H1 (cell line): ENCODE measurements around the gene BCL2L12. TPM values are rescaled to one million over a fixed set of nuclear protein-coding genes. Genes with fewer than 3 reads are reported as not detected.

ENCODE experiments used
- BACH1 ChIP-seq: IDR thresholded peaks from 2 replicates; pipeline ENCODE4 v1.6.1; 2012; ENCODE audit warnings: low read length, improper control_type of control experiment
- BRCA1 ChIP-seq: IDR thresholded peaks from 2 replicates; pipeline ENCODE4 v1.6.1; 2012; ENCODE audit warnings: low read depth, low read length, improper control_type of control experiment
- CREB1 ChIP-seq: IDR thresholded peaks from 2 replicates; pipeline ENCODE4 v1.6.1; 2012; ENCODE audit warnings: inconsistent platforms
- GABPA ChIP-seq: IDR thresholded peaks from 2 replicates; pipeline ENCODE4 v1.6.1; 2011; ENCODE audit warnings: mild to moderate bottlenecking, low read length, moderate library complexity, borderline replicate concordance; ENCODE audit not compliant: insufficient read depth
- GTF2F1 ChIP-seq: IDR thresholded peaks from 2 replicates; pipeline ENCODE4 v1.6.1; 2012; ENCODE audit warnings: low read depth, low read length, improper control_type of control experiment, borderline replicate concordance
- POLR2AphosphoS5 ChIP-seq: IDR thresholded peaks from 2 replicates; pipeline ENCODE4 v1.6.1; 2011; ENCODE audit warnings: low read depth, low read length
- RAD21 ChIP-seq, 2 experiments: IDR thresholded peaks in 1 of 2; conservative IDR thresholded peaks in 1 of 2; 2 replicates each; pipeline ENCODE4 v1.6.1; 2011; ENCODE audit warnings: low read depth in 2 of 2, low read length in 2 of 2, improper control_type of control experiment in 1 of 2, inconsistent platforms in 1 of 2, mild to moderate bottlenecking in 1 of 2, moderate library complexity in 1 of 2
- RBBP5 ChIP-seq: IDR thresholded peaks from 2 replicates; pipeline ENCODE4 v1.7.1; 2012; ENCODE audit warnings: low read depth, mild to moderate bottlenecking, inconsistent platforms, low read length, moderate library complexity, borderline replicate concordance
- RNF2 ChIP-seq: fragments of 200-900, 300-1000 bp; sonication (generic); IDR thresholded peaks from 2 replicates; pipeline ENCODE4 v1.7.1; 2016; ENCODE audit warnings: borderline replicate concordance, low read depth, mild to moderate bottlenecking, antibody characterized with exemption, low read length; ENCODE audit not compliant: poor library complexity, severe bottlenecking; ENCODE audit errors: missing control alignments
- RXRA ChIP-seq: IDR thresholded peaks from 2 replicates; pipeline ENCODE4 v1.6.1; 2011; ENCODE audit warnings: low read depth, mild to moderate bottlenecking, low read length, moderate library complexity; ENCODE audit not compliant: insufficient read depth
- SIN3A ChIP-seq, 2 experiments: IDR thresholded peaks in 1 of 2; conservative IDR thresholded peaks in 1 of 2; 2 replicates each; pipeline ENCODE4 v1.6.1; 2011 to 2012; ENCODE audit warnings: low read length in 2 of 2, improper control_type of control experiment in 1 of 2, low read depth in 1 of 2, mild to moderate bottlenecking in 1 of 2
- SIRT6 ChIP-seq: IDR thresholded peaks from one replicate; pipeline ENCODE4 v1.7.1; 2012; ENCODE audit warnings: low read length, inconsistent platforms
- SP4 ChIP-seq: IDR thresholded peaks from 2 replicates; pipeline ENCODE4 v1.6.1; 2012; ENCODE audit warnings: low read length, inconsistent platforms
- SRF ChIP-seq: IDR thresholded peaks from 2 replicates; pipeline ENCODE4 v1.6.1; 2011; ENCODE audit warnings: mild to moderate bottlenecking, low read depth, low read length, moderate library complexity
- TAF7 ChIP-seq: optimal IDR thresholded peaks from 2 replicates; pipeline ENCODE3; 2011; ENCODE audit warnings: low read depth, mild to moderate bottlenecking, inconsistent platforms, low read length, moderate library complexity, borderline replicate concordance
- TCF12 ChIP-seq: IDR thresholded peaks from 2 replicates; pipeline ENCODE4 v1.6.1; 2011; ENCODE audit warnings: low read depth, mild to moderate bottlenecking, low read length
- polyA plus RNA-seq, 7 experiments: library from polyadenylated mRNA; depleted of rRNA in 3 of 7; stranded (reverse) in 5 of 7; unstranded in 2 of 7; fragments of >200 nt in 5 of 7; fragments of 200-250 nt in 2 of 7; gene quantifications; 1 replicate in 5 of 7; 2 replicates in 1 of 7; 4 replicates in 1 of 7; pipeline versions ENCODE4 v1.2.1 to v1.2.3, GENCODE V29; 2011 to 2013; ENCODE audit warnings: missing spikeins in 2 of 7, mixed read lengths in 2 of 7
- total RNA-seq: library from RNA; stranded (reverse); fragmentation: NEBNext Ultra II Directional; extraction: Animal tissue kit (Norgen Biotek cat#: 25700); gene quantifications from 2 replicates; pipeline ENCODE4 v1.2.1, GENCODE V29; 2021
- TF ChIP-seq, protein P1 (sequence below): IDR thresholded peaks from 2 replicates; pipeline ENCODE4 v1.6.1; 2011; ENCODE audit warnings: low read length, improper control_type of control experiment
- TF ChIP-seq, protein P2 (sequence below): IDR thresholded peaks from 2 replicates; pipeline ENCODE4 v1.6.1; 2012; ENCODE audit warnings: inconsistent platforms

BCL2L12 gene
- total and polyA plus RNA-seq, 2 of the 8 experiments (the other 6 are each of a cell fraction or from before 2014, with no cell fraction given) = 126 to 209 TPM

DNA sequence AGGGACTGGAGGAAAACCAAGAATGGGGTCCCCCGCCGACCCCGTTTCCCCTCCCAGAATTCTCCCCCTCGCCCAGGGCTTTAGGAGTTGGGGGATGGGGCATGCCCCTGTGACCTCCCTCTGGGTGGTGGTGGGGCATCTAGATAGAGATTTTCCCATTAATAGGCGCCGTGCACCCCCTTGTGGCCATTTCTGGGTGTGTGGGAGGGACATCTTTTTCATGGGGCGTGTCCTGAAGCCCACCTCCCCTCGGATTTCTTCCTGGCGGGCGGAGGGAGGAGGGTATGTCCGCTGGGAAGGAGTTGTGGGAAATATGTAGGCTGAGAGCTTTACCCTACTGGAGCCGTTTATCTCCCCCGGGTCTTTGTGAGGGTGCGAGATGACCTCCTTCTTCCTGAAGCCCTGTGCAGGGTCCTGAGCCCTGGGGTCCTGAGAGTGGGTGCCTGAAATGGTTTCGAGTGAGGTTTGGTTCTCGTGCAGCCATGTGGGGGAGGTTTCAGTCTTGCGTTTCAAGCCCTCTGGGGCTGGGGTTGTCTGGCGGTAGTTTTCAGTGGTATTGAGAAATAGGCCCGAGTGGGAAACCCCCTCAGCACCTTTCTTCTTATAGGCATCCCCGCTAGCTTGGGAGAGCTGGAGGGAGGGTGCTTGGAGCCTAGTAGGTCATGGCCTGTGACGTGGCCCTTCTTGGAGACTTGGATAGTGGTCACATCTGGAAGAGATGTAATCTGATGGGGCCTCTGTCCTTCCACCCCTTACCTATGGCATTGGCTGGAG lies 12.4 kb downstream of the BCL2L12 start (continued):
- TF ChIP-seq RXRA (0 out of 2 replicates have a peak, but pooled peaks have one; percentile 37), POLR2AphosphoS5 (peak; percentile 15), SIRT6 (no peak), GTF2F1 (no peak), TCF12 (no peak), SIN3A (conservative IDR thresholded peaks at IDR 0.05 in 1 of 2, IDR thresholded peaks at IDR 0.05 in 1 of 2; ENCODE audit: low read depth in 1 of 2, low read length in 2 of 2) (no peak), CREB1 (0 out of 2 replicates have a peak, but pooled peaks have one; percentile 5), BRCA1 (no peak), RAD21 (IDR thresholded peaks at IDR 0.05 in 1 of 2, conservative IDR thresholded peaks at IDR 0.05 in 1 of 2; ENCODE audit: low read depth in 2 of 2, low read length in 2 of 2) (peak; percentile 60 to 68; a peak in 3 of 4 replicates), TAF7 (no peak), RBBP5 (no peak), RNF2 (no peak), GABPA (no peak), SRF (no peak), SP4 (peak; percentile 56), BACH1 (peak; percentile 21; the same call in 1 of the 2 replicates)
- TF ChIP-seq, protein P1, sequence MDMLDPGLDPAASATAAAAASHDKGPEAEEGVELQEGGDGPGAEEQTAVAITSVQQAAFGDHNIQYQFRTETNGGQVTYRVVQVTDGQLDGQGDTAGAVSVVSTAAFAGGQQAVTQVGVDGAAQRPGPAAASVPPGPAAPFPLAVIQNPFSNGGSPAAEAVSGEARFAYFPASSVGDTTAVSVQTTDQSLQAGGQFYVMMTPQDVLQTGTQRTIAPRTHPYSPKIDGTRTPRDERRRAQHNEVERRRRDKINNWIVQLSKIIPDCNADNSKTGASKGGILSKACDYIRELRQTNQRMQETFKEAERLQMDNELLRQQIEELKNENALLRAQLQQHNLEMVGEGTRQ = no peak
- TF ChIP-seq, protein P2, sequence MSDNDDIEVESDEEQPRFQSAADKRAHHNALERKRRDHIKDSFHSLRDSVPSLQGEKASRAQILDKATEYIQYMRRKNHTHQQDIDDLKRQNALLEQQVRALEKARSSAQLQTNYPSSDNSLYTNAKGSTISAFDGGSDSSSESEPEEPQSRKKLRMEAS = no peak
